Measurements from ENCODE around the gene IRAG1.
"Not testable (repeated sequence)": the region's sequence is repeated elsewhere in the genome, so short reads cannot be mapped to it uniquely, and the experiment has no call there.

The IRAG1 gene

GRCh38 chr11:10709299-10710086 is 15.9 kb upstream of the IRAG1 start:
- DNase-seq (ENCODE audit: extremely low read depth in 1 of 2, low read depth in 1 of 2): no peak

- no peak for DNase-seq (ENCODE audit: extremely low read depth in 1 of 2, low read depth in 1 of 2)
Measured at GRCh38 chr11:10708131-10708530, 14.6 kb upstream of the IRAG1 start.

GRCh38 chr11:10701982-10702381 is 8.4 kb upstream of the IRAG1 start:
- DNase-seq (ENCODE audit: extremely low read depth in 1 of 2, low read depth in 1 of 2): no peak

GRCh38 chr11:10699072-10699471 is 5.5 kb upstream of the IRAG1 start:
- no peak for DNase-seq (ENCODE audit: extremely low read depth in 1 of 2, low read depth in 1 of 2)

- DNase-seq (ENCODE audit: extremely low read depth in 1 of 2, low read depth in 1 of 2): no peak
Measured at GRCh38 chr11:10697323-10697620, 3.7 kb upstream of the IRAG1 start.

GRCh38 chr11:10696468-10697322 is 3.1 kb upstream of the IRAG1 start:
- DNase-seq (ENCODE audit: extremely low read depth in 1 of 2, low read depth in 1 of 2): no peak

- DNase-seq (ENCODE audit: extremely low read depth in 1 of 2, low read depth in 1 of 2): no peak
Measured at GRCh38 chr11:10695833-10696232, 2.3 kb upstream of the IRAG1 start.

GRCh38 chr11:10694486-10695239 is 1.1 kb upstream of the IRAG1 start:
- no peak for DNase-seq (ENCODE audit: extremely low read depth in 1 of 2, low read depth in 1 of 2)

GRCh38 chr11:10692531-10693115 is 932 bp downstream of the IRAG1 start:
- no peak for DNase-seq (ENCODE audit: extremely low read depth in 1 of 2, low read depth in 1 of 2)

- no peak for DNase-seq (ENCODE audit: extremely low read depth in 1 of 2, low read depth in 1 of 2)
Measured at GRCh38 chr11:10688401-10688800, 5.2 kb downstream of the IRAG1 start.

- DNase-seq (ENCODE audit: extremely low read depth in 1 of 2, low read depth in 1 of 2): no peak
Measured at GRCh38 chr11:10686311-10686710, 7.2 kb downstream of the IRAG1 start.

GRCh38 chr11:10683429-10683828 is 10.1 kb downstream of the IRAG1 start:
- DNase-seq (ENCODE audit: extremely low read depth in 1 of 2, low read depth in 1 of 2): no peak

- DNase-seq (ENCODE audit: extremely low read depth in 1 of 2, low read depth in 1 of 2): no peak
Measured at GRCh38 chr11:10680956-10681487, 12.5 kb downstream of the IRAG1 start.

- DNase-seq (ENCODE audit: extremely low read depth in 1 of 2, low read depth in 1 of 2): not testable (repeated sequence)
Measured at GRCh38 chr11:10680279-10680678, 13.3 kb downstream of the IRAG1 start.

GRCh38 chr11:10679644-10680043 is 13.9 kb downstream of the IRAG1 start:
- no peak for DNase-seq (ENCODE audit: extremely low read depth in 1 of 2, low read depth in 1 of 2)

- DNase-seq (ENCODE audit: extremely low read depth in 1 of 2, low read depth in 1 of 2): no peak
Measured at GRCh38 chr11:10678101-10678500, 15.5 kb downstream of the IRAG1 start.

GRCh38 chr11:10676919-10677318 is 16.6 kb downstream of the IRAG1 start:
- no peak for DNase-seq (ENCODE audit: extremely low read depth in 1 of 2, low read depth in 1 of 2)

GRCh38 chr11:10674911-10675440 is 18.6 kb downstream of the IRAG1 start:
- DNase-seq (ENCODE audit: extremely low read depth in 1 of 2, low read depth in 1 of 2): no peak

GRCh38 chr11:10674440-10674855 is 19.1 kb downstream of the IRAG1 start:
- no peak for DNase-seq (ENCODE audit: extremely low read depth in 1 of 2, low read depth in 1 of 2)

GRCh38 chr11:10673501-10674062 is 20.0 kb downstream of the IRAG1 start:
- no peak for DNase-seq (ENCODE audit: extremely low read depth in 1 of 2, low read depth in 1 of 2)
